Measurements from ENCODE around the gene COX20.

- TF ChIP-seq CTCF (IDR thresholded peaks at IDR 0.05; ENCODE audit: insufficient read depth, low read length, poor library complexity, severe bottlenecking) = no peak
- no peak for TF ChIP-seq EZH2phosphoT487 (conservative IDR thresholded peaks at IDR 0.05; ENCODE audit: low read length)
Measured at GRCh38 chr1:244849189-244849866, 13.9 kb downstream of the COX20 start.

Data from SU-DHL-6 (cell line).